ENCODE data around the gene ZBTB32. TPM values are rescaled to one million over a fixed set of nuclear protein-coding genes. Genes with fewer than 3 reads are reported as not detected.

ZBTB32 gene
- total RNA-seq, 4 donors from 2014 or later = not detected

DNA sequence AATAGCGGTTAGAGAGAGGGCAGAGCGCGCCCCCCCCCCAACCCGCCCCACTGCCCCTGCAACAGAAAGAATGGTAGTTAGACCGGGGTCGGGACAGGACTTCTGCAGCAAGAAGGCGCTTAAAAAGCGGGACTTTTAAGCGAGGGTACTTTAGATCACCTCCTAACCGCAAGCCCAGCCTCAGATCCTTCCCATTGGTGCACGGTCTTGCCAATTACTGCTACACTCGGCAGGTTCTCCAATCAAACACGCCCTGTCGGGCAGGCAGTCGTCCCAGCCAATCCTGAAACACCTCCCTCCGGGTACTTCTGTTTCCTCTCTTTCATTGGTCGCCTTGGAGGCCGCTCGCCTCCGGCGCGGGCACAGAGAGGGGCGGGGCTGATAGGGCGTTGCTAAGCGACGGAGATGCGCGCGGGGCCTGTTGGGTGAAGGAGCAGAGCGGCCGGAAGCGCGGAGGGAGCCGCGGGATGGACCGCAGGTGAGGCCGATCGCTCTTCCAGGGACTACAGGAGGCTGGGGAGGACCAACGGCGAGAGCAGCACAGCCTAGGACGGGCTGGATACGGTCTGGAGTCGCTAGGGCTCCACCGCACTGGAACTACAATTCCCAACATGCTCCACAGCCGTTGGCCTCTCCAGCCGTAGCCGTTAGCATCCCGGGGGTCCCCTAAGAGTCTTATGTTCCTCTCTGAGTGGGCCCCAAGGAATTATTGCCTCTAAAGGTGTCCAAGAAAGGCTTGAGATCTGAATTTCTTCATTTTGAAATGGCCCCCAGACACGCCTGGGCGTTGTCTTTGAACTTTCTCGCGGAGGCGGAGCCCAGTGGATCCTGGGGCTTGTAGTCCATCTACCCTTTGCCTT lies 53.6 kb downstream of the ZBTB32 start, which contains the start of gene PROSER3:
TSS of gene PROSER3 (plus strand) at position 428 of the 860 bp plus-strand sequence. CDS start at position 468, 40 bp downstream.
- Histone ChIP-seq H3K27me3 (no peaks in the 10 kb centered on the region), H3K4me3 (peak within 1 kb of the TSS; percentile 94), H3K9me3 (no peaks in the 10 kb centered on the region), H3K36me3 (peaks cover 22% of the 10 kb centered on the region), H3K27ac (peak within 1 kb of the TSS; percentile 98), H3K4me1 (peaks cover 50% of the 10 kb centered on the region)
- TF ChIP-seq EP300 (IDR thresholded peaks at IDR 0.05) (no peak), POLR2A (IDR thresholded peaks at IDR 0.05) (peak in 1 of 2 donors; percentile 85), POLR2AphosphoS5 (IDR thresholded peaks at IDR 0.05) (peak; percentile 25 to 72 (median 60))
- TF ChIP-seq, protein P1, sequence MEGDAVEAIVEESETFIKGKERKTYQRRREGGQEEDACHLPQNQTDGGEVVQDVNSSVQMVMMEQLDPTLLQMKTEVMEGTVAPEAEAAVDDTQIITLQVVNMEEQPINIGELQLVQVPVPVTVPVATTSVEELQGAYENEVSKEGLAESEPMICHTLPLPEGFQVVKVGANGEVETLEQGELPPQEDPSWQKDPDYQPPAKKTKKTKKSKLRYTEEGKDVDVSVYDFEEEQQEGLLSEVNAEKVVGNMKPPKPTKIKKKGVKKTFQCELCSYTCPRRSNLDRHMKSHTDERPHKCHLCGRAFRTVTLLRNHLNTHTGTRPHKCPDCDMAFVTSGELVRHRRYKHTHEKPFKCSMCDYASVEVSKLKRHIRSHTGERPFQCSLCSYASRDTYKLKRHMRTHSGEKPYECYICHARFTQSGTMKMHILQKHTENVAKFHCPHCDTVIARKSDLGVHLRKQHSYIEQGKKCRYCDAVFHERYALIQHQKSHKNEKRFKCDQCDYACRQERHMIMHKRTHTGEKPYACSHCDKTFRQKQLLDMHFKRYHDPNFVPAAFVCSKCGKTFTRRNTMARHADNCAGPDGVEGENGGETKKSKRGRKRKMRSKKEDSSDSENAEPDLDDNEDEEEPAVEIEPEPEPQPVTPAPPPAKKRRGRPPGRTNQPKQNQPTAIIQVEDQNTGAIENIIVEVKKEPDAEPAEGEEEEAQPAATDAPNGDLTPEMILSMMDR (IDR thresholded peaks at IDR 0.05) = no peak
- under 1% methylated on average over 20 of the region's 53 CpGs for WGBS
- peak; percentile 99 for DNase-seq (ENCODE audit: low spot score in 2 of 2)

DNA sequence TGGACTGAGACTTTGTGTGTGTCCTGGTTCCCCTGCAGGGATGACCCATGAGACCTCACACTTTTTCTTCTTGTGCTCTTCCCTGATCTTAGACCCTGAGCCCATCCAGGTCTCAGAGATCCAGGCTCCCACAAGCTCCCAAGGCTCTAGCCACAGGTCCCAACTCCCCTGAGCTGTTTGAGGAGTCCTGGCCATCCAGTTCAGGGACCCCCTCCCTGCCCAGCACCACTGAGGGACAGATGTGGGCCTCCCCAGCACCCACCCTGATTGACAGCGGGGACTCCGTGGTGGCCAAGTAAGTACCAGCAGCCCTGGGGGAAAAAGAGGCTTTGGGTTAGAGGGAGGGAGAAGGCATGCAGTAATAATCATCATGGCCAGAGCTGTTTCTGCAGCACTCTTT lies 55.3 kb downstream of the ZBTB32 start:
- TF ChIP-seq, protein P1 (IDR thresholded peaks at IDR 0.05) = no peak
- TF ChIP-seq POLR2A (IDR thresholded peaks at IDR 0.05) (no peak), EP300 (IDR thresholded peaks at IDR 0.05) (no peak), POLR2AphosphoS5 (IDR thresholded peaks at IDR 0.05) (no peak)
- no peaks in the 10 kb centered on the region for H3K9me3 ChIP-seq
- no peak overlapping the region for H3K27ac ChIP-seq
- peak in 1 of 2 donors; percentile 58 for DNase-seq (ENCODE audit: low spot score in 2 of 2)
- peaks cover 20% of the 10 kb centered on the region for H3K36me3 ChIP-seq
- peaks cover 47% of the 10 kb centered on the region for H3K4me1 ChIP-seq
- no peaks in the 10 kb centered on the region for H3K27me3 ChIP-seq
- 100% methylated on average over 2 of the region's 2 CpGs for WGBS
- H3K4me3 ChIP-seq = no peak overlapping the region

DNA sequence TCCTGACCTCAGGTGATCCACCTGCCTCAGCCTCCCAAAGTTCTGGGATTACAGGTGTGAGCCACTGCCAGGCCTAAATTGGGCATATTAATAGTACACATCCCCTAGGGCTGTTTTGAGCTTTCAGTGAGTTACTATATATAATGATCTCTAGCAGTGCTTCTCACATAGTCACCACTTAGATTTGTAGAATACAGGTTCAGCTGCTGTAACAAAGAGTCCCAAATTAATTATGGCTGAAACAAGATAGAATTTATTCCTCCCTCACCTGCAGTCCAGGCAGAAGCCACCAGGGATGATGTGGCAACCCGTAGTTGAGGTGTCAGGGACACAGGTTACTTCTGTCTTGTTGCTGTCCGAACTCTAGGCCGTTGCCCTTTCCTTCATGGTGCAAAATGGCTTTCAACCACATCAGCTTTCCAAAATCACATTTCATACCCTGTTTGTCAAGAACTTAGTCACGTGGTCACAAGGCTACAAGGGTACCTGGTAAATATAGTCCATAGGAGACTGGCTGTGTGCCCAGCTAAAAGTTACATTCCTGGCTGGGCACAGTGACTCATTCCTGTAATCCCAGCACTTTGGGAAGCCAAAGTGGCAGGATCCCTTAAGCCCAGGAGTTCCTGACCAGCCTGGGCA lies 56.5 kb downstream of the ZBTB32 start:
- no peak for DNase-seq (ENCODE audit: low spot score in 2 of 2)
- peaks cover 31% of the 10 kb centered on the region for H3K36me3 ChIP-seq

DNA sequence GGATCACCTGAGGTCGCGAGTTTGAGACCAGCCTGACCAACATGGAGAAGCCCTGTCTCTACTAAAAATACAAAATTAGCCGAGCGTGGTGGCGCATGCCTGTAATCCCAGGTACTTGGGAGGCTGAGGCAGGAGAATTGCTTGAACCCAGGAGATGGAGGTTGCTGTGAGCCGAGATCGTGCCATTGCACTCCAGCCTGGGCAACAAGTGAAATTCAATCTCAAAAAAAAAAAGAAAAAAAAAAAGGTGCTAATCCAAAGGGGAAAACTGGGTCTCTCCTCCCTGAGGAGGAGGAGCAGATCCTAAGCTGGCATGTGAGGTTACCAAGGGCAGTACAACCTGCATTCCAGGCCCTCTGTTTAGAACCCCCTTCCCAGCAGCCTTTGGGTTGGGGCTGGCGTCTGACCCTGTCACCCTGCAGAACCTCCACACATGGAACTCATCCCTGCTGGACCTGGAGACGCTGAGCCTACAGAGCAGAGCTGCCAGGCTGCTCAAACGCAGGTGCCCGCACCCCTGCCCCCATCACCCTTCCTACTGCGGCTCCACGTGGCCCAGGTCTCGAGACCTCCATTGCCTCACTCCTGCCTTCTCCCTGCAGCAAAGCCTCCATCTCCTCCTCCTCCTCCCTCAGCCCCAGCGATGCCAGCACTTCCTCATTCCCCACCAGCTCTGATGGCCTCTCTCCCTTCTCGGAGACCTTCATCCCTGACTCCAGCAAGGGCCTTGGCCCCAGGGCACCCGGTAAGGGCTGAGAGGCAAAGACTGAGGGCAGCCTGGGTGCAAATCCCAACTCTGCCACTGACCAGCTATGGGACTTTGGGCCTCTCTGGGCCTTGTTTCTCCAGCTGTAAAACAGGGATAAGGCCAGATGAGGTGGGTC lies 60.3 kb downstream of the ZBTB32 start:
- TF ChIP-seq POLR2AphosphoS5 (IDR thresholded peaks at IDR 0.05) = no peak
- no peak for TF ChIP-seq EP300 (IDR thresholded peaks at IDR 0.05)
- TF ChIP-seq, protein P1 (IDR thresholded peaks at IDR 0.05) = no peak
- no peak for TF ChIP-seq POLR2A (IDR thresholded peaks at IDR 0.05)
- Histone ChIP-seq H3K36me3 (peaks cover 58% of the 10 kb centered on the region), H3K4me3 (no peak overlapping the region), H3K4me1 (peaks cover 4% of the 10 kb centered on the region), H3K27ac (no peak overlapping the region), H3K9me3 (no peaks in the 10 kb centered on the region), H3K27me3 (no peaks in the 10 kb centered on the region)
- WGBS = 90% methylated on average over 17 of the region's 17 CpGs
- DNase-seq (ENCODE audit: low spot score in 2 of 2) = no peak

More for the DNA sequence above, 56.5 kb downstream of the ZBTB32 start:
- H3K27ac ChIP-seq = no peak overlapping the region
- H3K27me3 ChIP-seq = no peaks in the 10 kb centered on the region
- peaks cover 36% of the 10 kb centered on the region for H3K4me1 ChIP-seq
- TF ChIP-seq POLR2AphosphoS5 (IDR thresholded peaks at IDR 0.05) = no peak
- no peak for TF ChIP-seq EP300 (IDR thresholded peaks at IDR 0.05)
- TF ChIP-seq, protein P1 (IDR thresholded peaks at IDR 0.05) = no peak
- no peak for TF ChIP-seq POLR2A (IDR thresholded peaks at IDR 0.05)
- no peaks in the 10 kb centered on the region for H3K9me3 ChIP-seq
- 100% methylated on average over 4 of the region's 4 CpGs for WGBS
- no peak overlapping the region for H3K4me3 ChIP-seq

Other genes starting within 250 kb of the ZBTB32 start
- over 10,000 TPM in 2 of 4 donors, 1,000 to 10,000 TPM in 2; 1,056 to 12,237 (median 8,197) TPM for gene KRTDAP, start 214.1 kb upstream of the ZBTB32 start, total RNA-seq
- gene DMKN, start 190.9 kb upstream of the ZBTB32 start, total RNA-seq = 1,000 to 10,000 TPM; 2,237 to 6,229 (median 5,437) TPM
- 1,000 to 10,000 TPM in 3 of 4 donors, 100 to 1,000 TPM in 1; 308 to 1,594 (median 1,430) TPM for gene SBSN, start 176.2 kb upstream of the ZBTB32 start, total RNA-seq
- gene GAPDHS, start 171.1 kb upstream of the ZBTB32 start, total RNA-seq = 1 to 10 TPM; 4.1 to 8.4 (median 6.4) TPM
- gene TMEM147, start 158.9 kb upstream of the ZBTB32 start, total RNA-seq = 100 to 1,000 TPM in 3 of 4 donors, 10 to 100 TPM in 1; 67.5 to 158 (median 118) TPM
- gene ATP4A, start 140.9 kb upstream of the ZBTB32 start, total RNA-seq = not detected
- not detected for gene PMIS2, start 118.4 kb upstream of the ZBTB32 start, total RNA-seq
- gene HAUS5, start 91.8 kb upstream of the ZBTB32 start, total RNA-seq = 10 to 100 TPM; 14.9 to 18.4 (median 16.4) TPM
- 10 to 100 TPM; 45.1 to 75.9 (median 65.0) TPM for gene RBM42, start 75.5 kb upstream of the ZBTB32 start, total RNA-seq
- gene ETV2, start 62.8 kb upstream of the ZBTB32 start, total RNA-seq = 1 to 10 TPM; 1.0 to 4.0 (median 1.9) TPM
- 100 to 1,000 TPM; 449 to 756 (median 626) TPM for gene COX6B1, start 56.2 kb upstream of the ZBTB32 start, total RNA-seq
- 1 to 10 TPM; 1.5 to 8.3 (median 5.6) TPM for gene UPK1A, start 38.0 kb upstream of the ZBTB32 start, total RNA-seq
- 10 to 100 TPM; 31.2 to 66.8 (median 45.2) TPM for gene KMT2B, start 13.4 kb downstream of the ZBTB32 start, total RNA-seq
- gene IGFLR1, start 37.9 kb downstream of the ZBTB32 start, total RNA-seq = 1 to 10 TPM; 3.3 to 8.5 (median 6.9) TPM
- 10 to 100 TPM; 18.8 to 45.5 (median 21.9) TPM for gene U2AF1L4, start 40.9 kb downstream of the ZBTB32 start, total RNA-seq
- gene PSENEN, start 41.1 kb downstream of the ZBTB32 start, total RNA-seq = 10 to 100 TPM; 27.1 to 57.2 (median 42.4) TPM
- 10 to 100 TPM; 11.0 to 21.5 (median 20.0) TPM for gene LIN37, start 44.0 kb downstream of the ZBTB32 start, total RNA-seq
- 10 to 100 TPM in 1 of 4 donors, 1 to 10 TPM in 3; 4.1 to 13.4 (median 5.5) TPM for gene HSPB6, start 52.5 kb downstream of the ZBTB32 start, total RNA-seq
- gene PROSER3, start 53.6 kb downstream of the ZBTB32 start, total RNA-seq = 10 to 100 TPM in 3 of 4 donors, 1 to 10 TPM in 1; 9.6 to 23.8 (median 17.1) TPM
- 10 to 100 TPM; 20.6 to 42.7 (median 31.7) TPM for gene ARHGAP33, start 71.0 kb downstream of the ZBTB32 start, total RNA-seq
- not detected for gene PRODH2, start 108.3 kb downstream of the ZBTB32 start, total RNA-seq
- not detected for gene NPHS1, start 147.9 kb downstream of the ZBTB32 start, total RNA-seq
- gene KIRREL2, start 152.4 kb downstream of the ZBTB32 start, total RNA-seq = not detected
- gene APLP1, start 164.0 kb downstream of the ZBTB32 start, total RNA-seq = 1 to 10 TPM in 2 of 4 donors, under 1 TPM in 2; 0.64 to 1.6 (median 0.96) TPM
- 10 to 100 TPM in 1 of 4 donors, 1 to 10 TPM in 3; 3.7 to 15.7 (median 6.9) TPM for gene NFKBID, start 196.0 kb downstream of the ZBTB32 start, total RNA-seq
- 1 to 10 TPM in 1 of 4 donors, not detected in 3; 8.3 TPM for gene HCST, start 198.0 kb downstream of the ZBTB32 start, total RNA-seq
- 10 to 100 TPM; 12.4 to 29.4 (median 15.6) TPM for gene TYROBP, start 203.7 kb downstream of the ZBTB32 start, total RNA-seq
- 10 to 100 TPM; 10.9 to 18.3 (median 12.8) TPM for gene LRFN3, start 231.8 kb downstream of the ZBTB32 start, total RNA-seq